ENCODE data around the gene GNB3.
"Not testable (repeated sequence)": the region's sequence is repeated elsewhere in the genome, so short reads cannot be mapped to it uniquely, and the experiment has no call there.

GNB3 gene

GRCh38 chr12:6891646-6892001, 50.9 kb downstream of the GNB3 start:
- H3K27ac ChIP-seq = peak overlapping the region; percentile 94

GRCh38 chr12:6892683-6893082, 52.0 kb downstream of the GNB3 start:
- H3K27ac ChIP-seq = not testable (repeated sequence)

More at GRCh38 chr12:6891646-6892001, 50.9 kb downstream of the GNB3 start:
- TF ChIP-seq CTCF (IDR thresholded peaks at IDR 0.05) = no peak
- TF ChIP-seq ZFX (IDR thresholded peaks at IDR 0.05; ENCODE audit: borderline replicate concordance) = no peak

GRCh38 chr12:6894321-6894720, 53.6 kb downstream of the GNB3 start:
- no peak overlapping the region for H3K27ac ChIP-seq
- TF ChIP-seq ZFX (IDR thresholded peaks at IDR 0.05; ENCODE audit: borderline replicate concordance) (no peak), CTCF (IDR thresholded peaks at IDR 0.05) (no peak)
